WI38 (cell line): ENCODE measurements around the gene CYBA.

Experiments
- H3K4me3 ChIP-seq: 2 replicates; pipeline ENCODE4 v1.5.1; 2011; ENCODE audit warnings: low read depth, mild to moderate bottlenecking, control low read depth, low read length
- CTCF ChIP-seq: IDR thresholded peaks from 2 replicates; pipeline ENCODE4 v1.5.1; 2012; ENCODE audit warnings: low read depth, mild to moderate bottlenecking, control low read depth, low read length

CYBA gene

DNA sequence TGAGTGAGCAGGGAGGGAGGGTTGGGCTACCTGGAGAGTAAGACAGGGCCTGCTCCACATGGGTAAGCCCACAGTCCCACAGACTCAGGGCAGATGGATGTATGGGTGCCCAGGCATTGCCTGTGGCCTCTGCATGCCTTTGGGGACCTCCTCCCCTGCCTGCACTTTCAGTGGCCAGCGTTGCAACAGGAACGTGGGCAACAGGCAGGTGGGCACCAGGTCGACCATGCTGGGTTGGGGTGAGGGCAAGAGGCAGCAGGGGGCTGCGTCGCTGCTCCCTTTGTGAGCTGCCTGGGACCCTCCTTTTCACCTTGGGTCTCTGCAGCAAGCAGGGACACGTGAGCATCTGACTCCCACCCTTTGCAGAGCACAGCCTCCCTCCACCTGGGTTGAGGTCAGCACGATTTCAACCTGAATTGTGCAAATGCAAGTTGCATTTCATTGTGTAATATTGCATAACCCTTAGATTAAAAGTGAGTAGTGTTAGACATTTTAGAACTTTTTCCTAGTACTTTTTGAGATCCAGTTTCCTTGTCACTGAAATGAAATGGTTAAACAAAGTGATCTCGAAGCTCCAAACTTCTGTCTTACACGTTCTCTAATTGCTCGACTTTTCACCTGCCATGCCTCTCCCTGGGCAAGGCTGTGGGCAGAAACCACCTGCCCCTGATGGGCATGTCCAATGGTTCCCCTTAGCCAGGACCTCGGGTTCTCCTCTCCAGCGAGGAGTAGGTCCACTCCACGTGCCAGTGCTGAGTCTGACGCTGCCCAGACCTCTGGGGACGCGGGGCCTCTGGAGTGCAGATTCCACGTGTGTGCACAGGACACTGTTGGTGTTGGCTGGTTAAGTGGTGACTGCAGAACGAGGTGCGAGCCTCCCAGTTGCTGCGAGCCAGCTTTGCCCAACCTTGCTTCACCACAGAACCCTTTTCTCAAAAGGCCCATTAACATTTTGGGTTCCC, 45.4 kb downstream of the CYBA start:
- no peak for TF ChIP-seq CTCF
- H3K4me3 ChIP-seq: no peak overlapping the region

GRCh38 chr16:88602091-88602490, 48.8 kb downstream of the CYBA start:
- no peak for TF ChIP-seq CTCF
- H3K4me3 ChIP-seq: no peak overlapping the region

DNA sequence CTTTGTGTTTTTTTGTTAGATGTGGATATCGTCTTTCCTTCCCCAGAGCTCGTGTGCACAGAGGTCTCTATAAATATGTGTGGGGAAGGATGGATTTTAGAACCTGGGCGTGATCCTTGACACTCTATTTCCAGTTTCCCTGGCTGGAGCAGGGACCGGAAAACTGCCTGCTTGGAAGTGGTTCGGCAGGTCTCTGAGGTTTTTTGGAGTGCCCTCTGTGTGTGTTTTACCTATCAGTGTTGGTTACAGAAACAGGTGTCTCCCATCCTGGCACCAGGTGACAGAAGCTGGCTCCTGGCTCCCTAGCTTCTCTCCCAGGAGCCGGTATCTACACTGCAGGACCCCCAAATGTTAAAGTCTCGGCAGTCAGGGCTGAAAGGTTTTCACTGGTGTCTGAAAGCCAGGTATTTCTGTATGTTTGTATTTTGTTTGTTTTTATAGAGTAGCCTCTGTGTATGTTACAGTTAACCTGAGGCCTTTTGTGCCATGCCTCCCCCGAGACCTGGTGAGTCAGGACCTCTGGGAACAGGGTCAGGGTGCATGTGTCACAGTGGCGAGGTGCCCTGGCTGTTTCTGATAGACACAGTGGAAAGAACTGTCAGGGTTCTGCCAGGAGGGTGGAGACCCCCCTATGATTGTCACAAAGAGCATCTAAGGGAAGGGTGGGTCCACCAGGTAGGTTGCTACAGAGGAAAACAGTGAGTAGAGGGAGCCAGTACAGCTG, 49.4 kb downstream of the CYBA start:
- no peak for TF ChIP-seq CTCF
- no peak overlapping the region for H3K4me3 ChIP-seq

DNA sequence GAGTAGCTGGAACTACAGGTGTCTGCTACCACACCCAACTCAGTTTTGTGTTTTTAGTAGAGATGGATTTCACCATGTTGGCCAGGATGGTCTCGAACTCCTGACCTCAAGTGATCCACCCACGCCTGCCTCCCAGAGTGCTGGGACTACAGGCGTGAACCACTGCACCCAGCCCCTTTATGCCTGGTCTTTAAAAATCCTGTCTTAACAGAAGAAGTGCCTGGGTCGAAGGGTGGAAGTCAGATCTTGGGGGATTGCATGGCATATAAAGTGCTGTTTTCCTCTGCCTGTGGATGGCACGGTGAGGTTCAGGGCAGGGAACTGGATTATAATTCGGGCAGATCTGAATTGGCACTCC, 50.3 kb downstream of the CYBA start:
- TF ChIP-seq CTCF: no peak
- H3K4me3 ChIP-seq: no peak overlapping the region

DNA sequence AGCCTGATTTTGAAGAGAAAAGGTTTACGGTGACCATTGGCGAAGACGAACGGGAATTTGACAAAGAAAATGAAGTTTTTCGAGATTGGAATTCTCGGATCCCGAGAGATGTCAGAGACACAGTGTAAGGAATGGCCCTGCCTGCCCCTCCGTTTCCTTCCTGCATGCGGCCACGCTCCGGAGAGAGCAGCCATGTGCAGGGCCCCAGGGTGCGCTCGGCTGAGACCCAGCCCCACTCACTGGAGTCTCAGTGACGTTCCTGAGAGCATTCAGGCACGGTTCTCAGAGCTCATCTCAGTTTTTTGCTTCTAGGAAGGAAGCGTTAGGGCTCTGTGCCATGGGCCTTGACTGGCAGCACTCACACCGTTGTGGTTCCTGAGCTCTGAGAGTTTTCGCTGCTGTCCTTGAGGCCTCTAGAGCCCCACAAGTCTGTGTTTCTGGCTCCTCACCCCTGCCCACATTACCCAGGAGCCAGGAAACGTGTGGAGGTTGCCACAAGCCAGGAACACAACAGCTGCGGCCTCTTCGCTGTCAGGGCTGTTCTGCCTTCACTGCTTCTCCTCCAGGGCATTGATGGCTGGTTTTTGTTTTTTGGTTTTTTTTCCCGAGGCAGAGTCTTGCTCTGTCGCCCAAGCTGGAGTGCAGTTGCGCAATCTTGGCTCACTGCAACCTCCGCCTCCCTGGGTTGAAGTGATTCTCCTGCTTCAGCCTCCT, 50.9 kb downstream of the CYBA start:
- no peak for TF ChIP-seq CTCF
- H3K4me3 ChIP-seq: no peak overlapping the region

DNA sequence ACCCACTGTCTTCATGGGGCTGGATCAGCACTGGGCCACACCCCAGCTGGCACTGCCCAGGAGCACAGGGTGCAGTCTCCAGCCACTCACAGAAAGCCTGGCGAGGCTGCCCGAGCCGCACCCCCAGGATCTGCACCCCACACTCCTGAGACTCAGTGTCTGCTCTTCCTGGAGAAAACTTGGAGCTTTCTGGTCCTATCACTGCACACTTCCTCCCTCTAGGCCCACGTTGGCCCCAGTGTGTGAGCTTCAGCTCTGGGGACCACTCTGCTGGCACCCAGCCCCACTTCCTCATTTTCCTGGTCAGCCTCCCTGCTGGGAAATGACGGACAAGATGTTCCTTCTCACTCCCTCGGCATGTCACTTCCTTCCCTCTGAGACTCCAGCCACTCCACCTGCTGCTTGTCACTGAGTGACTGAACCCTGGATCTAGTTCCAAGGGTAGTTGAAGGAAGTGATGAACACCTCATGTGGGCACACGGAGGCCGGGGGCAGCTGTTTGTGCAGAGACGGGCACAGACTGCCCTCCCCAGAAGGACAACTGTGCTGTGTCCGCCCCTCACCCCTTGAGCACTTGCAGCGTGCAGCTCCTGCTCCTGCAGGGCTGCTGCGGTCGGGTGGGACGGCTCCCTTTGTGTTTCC, 51.6 kb downstream of the CYBA start:
- no peak for TF ChIP-seq CTCF
- H3K4me3 ChIP-seq: no peak overlapping the region
